CD4-positive, alpha-beta T cell treated with Interleukin-1 beta for 1 hour (primary cell): ENCODE results near the gene ANKRD16.
"Not testable (repeated sequence)": the region's sequence is repeated elsewhere in the genome, so short reads cannot be mapped to it uniquely, and the experiment has no call there.

ENCODE experiments used
- DNase-seq, 2 donors: peaks; one replicate each; pipeline ENCODE4 v3.0.0-alpha.2; 2020 to 2022

The ANKRD16 gene

DNA sequence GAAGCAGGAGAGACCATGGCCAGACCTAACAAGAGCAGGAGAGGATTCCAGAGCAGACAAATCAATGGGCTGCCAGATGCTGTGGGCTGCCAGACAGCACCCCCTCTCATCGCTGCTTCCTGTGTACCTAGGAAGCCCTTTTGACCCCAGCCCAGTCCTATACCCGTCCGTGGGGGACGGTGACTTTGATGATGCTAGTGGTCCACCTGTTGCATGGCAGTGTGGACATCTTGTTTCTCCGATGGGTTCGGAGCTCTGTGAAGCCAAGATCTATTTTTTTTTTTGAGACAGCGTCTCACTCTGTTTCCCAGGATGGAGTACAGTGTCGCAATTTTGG, 58.3 kb downstream of the ANKRD16 start:
- DNase-seq = no peak

DNA sequence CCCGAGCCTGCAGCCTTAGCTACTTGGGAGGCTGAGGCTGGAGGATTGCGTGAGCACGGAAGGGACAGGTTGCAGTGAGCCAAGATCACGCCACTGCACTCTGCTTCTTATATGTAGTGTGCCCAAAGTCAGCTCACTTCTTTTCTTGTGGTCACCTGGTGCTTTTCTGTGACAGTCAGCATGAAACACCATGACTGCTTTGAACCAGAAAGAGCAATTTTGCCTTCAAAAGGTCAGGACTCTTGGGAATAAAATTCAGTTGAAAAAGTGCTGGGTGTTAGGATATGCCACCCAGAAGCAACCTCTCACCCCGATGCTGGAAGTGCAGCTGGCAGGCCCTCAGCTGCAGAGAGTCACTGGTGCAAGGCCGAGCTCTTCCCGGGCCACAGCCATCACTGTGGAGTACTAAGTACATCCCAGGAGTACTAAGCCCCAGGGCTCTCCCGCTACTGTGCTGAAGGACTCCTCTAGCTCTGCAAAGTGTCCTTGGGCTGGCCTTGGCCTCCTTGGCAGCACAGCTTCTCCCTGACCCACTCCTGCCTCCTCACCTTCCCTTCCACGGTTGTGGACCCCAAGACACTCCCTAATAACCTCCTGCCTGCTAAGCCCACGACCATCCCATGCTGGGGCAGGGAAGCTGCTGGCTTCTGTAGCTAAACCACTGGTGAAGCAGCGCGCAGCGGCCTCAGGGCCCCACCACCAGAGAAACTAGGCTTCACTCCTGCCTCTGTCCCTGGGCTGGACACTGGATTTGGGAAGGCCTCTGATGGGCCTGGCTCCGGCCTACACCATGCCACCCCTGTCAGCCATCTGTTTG, 58.9 kb downstream of the ANKRD16 start:
- DNase-seq = no peak

DNA sequence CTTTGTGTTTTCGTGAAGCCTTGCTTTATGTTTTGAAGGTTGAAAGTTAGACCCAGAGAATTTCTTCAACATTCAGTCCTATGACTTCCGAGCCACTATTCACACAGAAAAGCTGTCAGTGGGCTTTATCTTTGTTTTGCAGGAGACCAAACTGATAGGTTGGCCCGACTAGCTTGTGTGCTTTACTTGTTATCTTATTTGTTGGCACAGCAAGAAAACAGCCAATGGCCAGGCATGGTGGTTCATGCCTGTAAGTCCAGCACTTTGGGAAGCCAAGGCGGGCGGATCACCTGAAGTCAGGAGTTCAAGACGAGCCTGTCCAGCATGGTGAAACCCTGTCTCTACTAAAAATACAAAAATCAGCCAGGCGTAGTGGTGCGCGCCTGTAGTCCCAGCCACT, 60.4 kb downstream of the ANKRD16 start:
- no peak for DNase-seq

DNA sequence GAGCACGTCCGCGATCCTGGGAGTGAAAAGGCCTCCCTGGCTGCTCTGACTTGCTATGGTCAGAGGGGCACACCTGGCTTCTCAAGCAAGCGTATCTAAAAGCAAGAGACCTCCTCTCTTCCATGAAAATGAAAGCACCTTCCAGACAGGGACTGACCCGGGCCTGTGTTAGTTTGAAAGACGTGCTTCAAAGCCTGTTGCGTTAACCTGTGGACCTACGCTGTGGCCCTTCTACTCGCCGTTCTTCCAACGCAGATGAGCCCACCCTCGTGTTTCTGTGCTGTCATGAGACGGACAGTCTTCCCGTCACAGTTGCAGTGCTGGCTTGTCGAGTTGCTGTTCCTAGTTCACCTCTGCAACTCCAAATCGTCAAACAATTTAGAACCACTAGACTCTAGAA, 61.0 kb downstream of the ANKRD16 start:
- no peak for DNase-seq

DNA sequence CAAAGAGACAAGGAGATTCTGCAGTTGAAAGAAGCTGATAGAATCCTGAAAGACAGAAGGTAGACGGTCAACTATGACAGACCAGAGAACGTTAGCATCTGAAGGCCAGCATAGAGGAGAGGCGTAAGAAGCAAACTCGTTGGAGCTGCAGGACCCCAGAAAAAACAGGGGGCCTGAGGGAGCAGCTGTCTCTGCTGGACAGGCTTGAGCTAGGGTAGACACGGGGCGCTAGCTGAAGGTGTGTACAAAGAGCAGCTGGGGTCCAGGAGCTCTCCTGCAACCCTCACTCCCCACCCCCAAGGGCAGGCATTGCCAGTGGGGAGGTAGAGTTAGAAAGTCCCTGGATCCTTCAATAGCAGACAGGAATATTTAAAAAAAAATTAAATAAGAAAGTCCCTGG, 61.9 kb downstream of the ANKRD16 start:
- no peak for DNase-seq

DNA sequence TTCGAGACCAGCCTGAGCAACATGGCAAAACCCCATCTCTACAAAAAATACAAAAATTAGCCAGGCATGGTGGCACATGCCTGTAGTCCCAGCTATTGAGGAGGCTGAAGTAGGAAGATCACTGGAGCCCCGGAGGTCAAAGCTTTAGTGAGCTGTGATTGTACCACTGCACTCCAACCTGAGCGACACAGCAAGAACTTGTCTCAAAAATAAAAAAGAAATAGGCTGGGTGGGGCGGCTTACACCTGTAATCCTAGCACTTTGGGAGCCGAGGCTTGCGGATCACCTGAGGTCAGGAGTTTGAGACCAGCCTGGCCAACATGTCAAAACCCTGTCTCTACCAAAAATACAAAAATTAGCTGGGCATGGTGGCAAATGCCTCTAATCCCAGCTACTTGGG, 63.2 kb downstream of the ANKRD16 start:
- DNase-seq = not testable (repeated sequence)

DNA sequence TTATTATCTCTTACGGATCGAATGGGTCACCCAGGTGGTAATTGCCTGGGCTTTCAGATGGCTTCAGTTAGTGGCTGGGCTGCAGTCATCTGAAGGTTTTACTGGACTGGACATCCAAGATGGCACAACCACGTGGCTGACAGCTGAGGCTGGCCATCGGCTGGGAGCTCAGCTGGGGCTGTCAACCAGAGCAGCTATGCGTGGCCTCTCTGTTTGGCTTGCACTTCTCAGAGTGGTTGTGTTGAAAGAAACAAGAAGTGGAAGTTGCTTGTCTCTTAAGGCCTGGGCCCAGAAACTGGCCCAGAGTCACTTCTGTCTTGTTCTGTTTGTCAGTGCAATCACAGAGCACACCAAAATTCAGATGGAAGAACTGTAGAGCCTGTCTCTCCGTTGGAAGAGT, 70.8 kb downstream of the ANKRD16 start:
- DNase-seq = peak in 1 of 2 donors; percentile 42

DNA sequence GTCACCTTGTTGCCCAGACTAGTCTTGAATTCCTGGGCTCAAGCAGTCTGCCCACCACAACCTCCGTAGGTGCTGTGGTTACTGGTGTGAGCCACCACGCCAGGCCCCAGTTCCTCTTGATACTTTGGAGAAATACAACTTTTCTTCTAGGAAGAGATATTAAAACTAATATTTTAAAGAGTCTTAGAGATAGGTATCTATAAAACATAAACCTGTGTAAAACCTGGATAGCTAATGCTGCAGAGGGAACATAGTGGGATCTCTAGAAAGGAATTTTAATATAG, 71.7 kb downstream of the ANKRD16 start:
- no peak for DNase-seq

DNA sequence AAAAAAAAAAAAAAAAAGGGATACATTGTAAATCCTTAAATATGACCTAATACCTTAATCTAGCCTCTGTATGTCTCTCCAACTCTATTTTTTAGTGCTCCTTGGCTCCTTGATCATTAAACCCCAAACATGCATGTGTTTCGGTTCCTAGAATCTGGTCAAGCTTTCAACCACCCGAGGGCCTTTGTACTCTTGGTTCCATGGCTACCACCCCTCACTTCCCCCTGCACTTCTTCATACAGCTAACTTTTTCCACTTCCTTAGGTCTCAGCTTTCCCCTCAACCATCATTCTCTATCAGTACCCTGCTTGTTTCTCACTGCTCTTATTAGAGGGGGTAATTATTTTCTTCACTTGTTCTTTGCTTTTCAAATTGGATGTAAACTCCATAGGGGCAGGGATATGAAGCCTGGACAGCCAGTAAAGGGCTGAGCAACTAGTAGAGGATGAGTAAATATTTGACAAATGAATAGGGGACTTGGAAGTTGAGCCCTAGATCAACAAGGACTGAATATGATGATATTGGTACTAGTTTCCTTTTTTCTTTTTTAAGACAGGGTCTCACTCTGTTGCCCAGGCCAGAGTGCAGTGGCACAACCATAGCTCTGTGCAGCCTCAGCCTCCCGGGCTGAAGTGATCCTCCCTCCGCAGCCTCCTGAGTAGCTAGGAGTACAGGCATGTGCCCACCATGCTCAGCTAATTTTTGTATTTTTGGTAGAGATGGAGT, 72.2 kb downstream of the ANKRD16 start:
- peak in 1 of 2 donors; percentile 21 for DNase-seq

DNA sequence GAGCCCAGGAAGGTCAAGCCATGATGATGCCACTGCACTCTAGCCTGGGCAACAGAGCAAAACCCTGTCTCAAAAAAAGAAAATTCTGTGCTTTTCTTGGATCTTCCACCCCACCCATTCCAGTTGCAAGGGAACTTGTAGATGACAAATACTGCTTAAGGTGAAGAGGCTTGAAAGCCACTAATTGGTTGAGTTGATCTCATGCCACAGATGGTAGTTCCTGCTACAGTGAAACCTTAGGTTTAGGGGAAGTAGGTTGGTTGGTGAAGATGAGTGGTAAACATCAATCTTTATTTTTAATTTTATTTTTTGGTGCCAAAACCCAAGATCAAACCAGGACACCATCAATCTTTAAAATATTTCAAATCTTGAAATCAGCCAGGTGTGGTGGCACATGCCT, 73.5 kb downstream of the ANKRD16 start:
- no peak for DNase-seq

DNA sequence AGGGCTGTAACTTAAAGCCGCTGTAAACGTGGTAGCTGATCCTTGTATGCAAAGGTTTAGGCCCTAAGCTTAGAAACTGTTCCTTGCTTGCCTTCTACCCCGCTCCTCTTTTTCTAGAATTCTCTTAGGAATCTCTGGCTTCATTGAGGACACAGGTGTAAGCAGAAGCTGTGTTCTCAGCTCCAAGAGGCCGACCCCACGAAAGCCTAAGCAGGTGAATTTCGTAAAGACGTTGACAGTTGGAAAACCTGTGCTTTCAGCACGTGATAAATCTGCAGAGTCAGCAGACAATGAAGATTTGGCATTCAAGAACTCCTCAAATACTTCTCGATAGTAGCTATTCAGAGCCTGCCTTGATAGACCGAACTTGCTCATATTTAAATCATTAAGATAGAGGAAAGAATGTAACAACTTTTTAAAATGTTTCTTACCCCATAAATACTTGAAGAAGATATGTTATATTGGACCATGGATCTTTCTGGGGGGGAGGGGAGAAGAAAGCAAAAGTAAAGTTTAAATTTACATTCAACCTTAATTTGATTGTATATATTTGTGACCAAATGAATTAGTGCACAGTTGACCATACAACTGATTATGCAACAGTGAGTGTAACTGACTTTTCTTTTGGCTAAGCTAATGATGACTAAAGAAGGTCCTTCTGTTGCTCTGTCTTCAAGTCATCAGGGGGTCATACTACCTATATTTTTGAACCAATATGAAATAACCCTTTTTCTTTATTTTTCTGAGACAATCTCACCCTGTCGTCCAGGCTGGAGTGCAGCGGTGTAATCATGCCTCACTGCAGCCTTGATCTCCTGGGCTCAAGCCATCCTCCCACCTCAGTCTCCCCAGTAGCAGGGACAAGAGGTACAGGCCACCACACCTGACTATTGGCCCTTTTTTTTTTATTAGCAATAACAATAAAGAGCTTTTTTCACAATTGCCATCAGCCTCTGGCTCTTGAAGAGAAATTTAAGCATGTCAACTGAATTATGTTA, 75.3 kb downstream of the ANKRD16 start:
- no peak for DNase-seq

DNA sequence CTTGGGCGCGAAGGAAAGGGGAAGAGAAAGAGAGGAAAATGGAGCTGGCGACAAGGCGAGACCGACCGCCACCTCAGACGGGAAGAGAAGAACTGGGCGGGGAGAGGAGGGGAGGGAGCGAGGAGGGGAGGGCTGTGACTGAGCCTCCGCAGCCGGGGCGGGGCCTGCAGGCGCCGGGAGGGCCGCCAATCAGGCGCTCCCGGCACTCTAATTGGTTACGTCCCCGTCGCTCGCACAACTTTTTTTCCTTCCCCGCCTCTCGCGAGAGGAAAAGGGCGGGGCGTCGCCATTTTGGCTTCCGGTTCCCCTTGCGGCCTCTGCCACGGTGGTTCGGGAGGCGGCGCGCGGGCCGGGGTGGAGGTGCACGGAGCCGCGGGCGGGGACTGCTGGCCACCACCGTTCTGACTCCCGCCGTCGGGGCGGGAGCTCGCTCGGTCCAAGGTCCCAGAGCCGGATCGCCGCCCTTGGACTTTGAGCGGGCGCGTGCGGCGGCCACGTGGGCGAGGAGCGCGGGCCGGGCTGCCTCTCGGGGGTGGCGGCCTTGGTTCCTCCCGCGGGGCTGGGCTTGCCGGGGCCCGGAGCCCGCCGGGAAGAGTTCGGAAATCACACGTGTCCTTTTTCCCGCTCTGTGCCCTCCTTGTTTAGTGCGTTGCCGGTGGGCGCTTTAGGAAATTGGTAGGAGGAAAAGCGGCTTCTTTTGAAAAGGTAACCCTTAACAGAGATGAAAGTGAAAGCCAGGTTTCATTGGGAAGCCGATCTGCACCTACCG, 76.2 kb downstream of the ANKRD16 start, which contains the start of gene GDI2:
GDI2 (minus strand) TSS at position 94 of the 769 bp plus-strand sequence. CDS start 176 bp downstream, outside the sequence.
- DNase-seq = peak; percentile 96 to 97

DNA sequence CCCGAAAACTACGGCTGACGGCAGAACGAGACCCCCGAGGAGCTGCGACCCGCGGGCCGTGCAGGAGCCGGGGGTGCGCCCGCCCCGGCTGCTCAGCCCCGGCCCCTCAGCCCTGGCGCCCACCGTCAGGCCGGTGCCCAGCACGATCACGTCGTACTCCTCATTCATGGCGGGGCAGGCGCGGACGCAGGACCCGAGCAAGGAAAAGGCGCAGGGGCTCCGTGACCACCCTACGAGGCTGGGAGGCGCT, 76.7 kb downstream of the ANKRD16 start:
- DNase-seq = no peak

DNA sequence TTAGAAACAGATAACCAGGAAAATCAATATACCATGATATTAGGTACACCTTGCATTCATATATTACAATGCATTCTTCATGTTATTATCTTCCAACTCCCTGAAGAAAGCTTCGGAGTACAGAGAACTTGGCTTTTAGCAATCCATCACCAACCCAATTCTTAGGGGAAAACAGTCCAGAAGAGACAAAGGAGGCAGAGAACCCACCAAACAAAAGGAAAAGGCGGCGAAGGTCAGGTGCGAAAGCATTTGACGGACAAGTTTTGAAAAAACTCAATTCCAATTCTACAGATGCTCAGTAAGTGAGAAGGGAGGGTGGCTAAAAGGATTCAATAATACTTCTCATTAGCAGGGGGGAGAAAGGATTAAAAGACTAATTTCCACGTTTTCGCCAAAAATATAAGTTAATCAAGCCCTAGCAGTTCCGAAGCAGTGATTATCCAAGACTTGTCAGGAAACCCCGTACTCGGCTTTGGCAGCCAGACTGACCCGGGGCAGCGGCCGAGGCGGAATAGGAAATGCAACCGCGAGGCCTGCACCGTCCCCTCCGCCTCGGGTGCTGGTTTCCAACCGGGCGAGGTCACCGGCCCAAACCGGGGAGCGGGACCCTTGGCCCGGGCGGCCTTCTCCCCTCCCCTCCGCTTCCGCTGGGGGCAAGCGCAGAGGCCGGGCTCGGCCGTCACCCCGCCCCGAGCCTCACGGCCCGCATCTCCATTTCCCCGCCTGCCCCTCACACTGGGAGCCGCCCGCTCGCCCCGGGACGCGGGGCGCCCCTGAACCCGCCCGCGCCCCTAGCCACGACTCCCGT, 77.2 kb downstream of the ANKRD16 start:
- peak; percentile 36 to 40 for DNase-seq
